Stimulated activated CD4-positive, alpha-beta T cell treated with anti-CD3 and anti-CD28 coated beads, Interleukin-15, amount 100 ng/mL, for 1 hour (primary cell): ENCODE measurements around the gene DHRSX.
"Not testable (repeated sequence)": the region's sequence is repeated elsewhere in the genome, so short reads cannot be mapped to it uniquely, and the experiment has no call there.

ENCODE experiments used
- DNase-seq, 2 donors: peaks; one replicate each; pipeline ENCODE4 v3.0.0-alpha.2; 2020; ENCODE audit warnings: low read depth in 1 of 2, low spot score in 1 of 2

Gene DHRSX

DNA sequence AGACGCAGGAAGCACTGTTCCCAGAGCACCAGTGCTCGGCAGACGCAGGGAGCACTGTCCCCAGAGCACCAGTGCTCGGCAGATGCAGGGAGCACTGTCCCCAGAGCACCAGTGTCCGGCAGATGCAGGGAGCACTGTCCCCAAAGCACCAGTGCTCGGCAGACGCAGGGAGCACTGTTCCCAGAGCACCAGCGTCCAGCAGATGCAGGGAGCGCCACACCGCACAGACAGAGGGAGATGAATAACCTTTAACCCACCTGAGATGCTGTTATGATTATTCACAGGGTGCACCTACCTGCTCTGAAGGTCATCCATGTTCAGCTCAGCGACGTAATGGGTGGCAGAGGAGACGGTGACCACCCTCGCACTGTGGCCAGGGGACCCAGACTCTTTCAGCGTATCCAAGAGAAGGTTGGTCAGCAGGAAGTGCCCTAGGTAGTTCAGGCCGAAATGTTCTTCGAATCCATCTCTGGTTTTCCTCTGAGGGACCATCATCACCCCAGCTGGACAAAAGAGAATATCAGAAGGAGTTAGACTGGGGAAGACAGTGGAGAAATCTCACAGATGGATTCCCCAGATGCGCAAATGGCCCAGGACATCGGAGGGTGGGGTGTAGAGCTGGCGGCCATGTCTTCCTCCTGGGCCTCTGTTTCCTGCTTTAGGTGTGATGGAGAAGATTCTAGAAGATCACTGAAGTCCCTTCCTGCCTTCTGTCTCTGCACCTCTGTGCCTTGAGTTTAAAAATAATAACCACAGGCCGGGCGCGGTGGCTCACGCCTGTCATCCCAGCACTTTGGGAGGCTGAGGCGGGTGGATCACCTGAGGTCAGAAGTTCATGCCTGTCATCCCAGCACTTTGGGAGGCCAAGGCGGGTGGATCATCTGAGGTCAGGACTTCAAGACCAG, 234.1 kb downstream of the DHRSX start:
- DNase-seq, result no peak

GRCh38 chrX:2265658-2266444, 234.9 kb downstream of the DHRSX start:
- not testable (repeated sequence) for DNase-seq

DNA sequence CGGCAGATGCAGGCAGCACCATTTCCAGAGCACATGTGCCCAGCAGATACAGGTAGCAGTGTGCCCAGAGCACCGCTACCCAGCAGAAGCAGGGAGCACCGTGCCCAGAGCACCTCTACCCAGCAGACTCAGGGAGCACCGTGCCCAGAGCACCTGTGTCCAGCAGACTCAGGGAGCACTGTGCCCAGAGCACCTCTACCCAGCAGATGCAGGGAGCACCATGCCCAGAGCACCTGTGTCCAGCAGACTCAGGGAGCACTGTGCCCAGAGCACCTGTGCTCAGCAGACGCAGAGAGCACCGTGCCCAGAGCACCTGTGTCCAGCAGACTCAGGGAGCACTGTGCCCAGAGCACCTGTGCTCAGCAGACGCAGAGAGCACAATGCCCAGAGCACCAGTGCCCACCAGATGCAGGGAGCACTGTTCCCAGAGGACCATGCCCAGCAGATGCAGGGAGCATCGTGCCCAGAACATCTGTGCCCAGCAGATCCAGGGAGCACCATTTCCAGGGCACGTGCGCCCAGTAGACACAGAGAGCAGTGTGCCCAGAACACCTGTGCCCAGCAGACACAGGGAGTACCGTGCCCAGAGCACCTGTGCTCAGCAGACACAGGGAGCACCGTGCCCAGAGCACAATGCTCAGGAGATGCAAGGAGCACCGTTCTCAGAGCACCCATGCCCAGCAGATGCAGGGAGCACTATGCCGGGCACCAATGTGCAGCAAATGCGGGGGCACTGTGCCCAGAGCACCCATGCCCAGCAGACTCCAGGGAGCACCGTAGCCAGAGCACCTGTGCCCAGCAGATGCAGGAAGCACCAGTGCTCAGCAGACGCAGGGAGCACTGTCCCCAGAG, 236.4 kb downstream of the DHRSX start:
- DNase-seq, result no peak

- no peak for DNase-seq
Measured at GRCh38 chrX:2263203-2263602, 237.6 kb downstream of the DHRSX start.

DNA sequence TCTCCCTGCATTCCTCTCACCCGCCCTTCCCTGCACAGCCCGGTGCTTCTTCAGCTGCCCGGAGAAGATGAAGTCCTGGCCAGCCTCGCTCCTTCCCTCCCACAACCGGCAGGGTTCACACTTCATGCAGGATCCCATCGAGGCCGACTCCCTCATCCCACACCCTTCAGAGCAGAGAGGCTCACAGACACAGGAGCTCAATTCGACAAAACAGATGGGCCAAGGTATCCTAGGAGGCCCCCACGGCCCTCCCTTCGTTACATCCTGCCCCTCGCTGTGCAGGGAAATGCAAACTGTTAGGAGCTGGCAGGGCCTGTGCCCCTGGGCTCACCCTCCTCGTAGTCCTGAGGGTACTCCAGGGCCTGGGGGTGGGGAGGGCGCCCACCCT, 238.1 kb downstream of the DHRSX start:
- no peak for DNase-seq

GRCh38 chrX:2261831-2262667, 238.7 kb downstream of the DHRSX start:
- no peak for DNase-seq

- DNase-seq, result no peak
Measured at GRCh38 chrX:2252331-2253065, 248.3 kb downstream of the DHRSX start.

DNA sequence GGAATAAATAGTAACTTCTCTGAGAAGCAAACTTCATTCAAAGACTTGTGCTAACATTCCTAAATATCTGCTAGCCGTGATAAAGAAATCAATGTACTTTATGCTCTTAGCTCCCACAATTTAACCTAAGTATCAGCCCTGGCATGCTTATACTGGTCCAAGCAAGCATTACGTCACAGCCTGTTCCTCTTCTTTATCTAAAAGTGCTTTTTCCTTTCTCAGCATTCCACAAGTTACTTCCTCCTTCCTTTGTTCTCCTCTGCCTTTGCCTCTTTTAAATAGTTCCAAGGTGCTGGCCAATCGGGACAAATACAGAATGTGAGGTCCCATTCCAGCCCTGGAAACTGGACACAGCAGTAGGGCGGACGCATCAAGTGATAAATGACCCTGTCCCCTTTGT, 249.6 kb downstream of the DHRSX start:
- no peak for DNase-seq

DNA sequence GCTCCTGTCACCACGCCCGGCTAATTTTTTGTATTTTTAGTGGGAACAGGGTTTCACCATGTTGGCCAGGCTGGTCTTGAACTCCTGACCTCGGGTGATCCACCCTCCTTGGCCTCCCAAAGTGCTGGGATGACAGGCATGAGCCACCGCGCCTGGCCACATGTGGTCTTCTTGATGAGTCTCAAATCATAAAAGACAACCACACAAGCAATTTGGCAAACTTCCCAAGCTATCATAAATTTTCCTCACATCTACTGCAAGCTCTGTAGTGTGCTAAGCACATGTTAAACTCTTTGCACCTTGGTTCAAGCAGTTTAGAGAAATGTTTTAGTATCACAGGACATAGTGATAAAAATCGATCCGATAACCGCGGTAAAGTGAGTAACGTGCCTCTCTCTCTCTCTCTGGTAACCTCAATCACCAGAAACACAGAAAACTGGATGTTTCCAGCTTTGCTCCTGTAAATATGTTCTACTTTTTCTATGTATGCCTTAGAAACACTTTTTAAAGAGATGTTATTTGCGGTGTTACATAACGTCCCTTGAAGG, 256.8 kb downstream of the DHRSX start:
- no peak for DNase-seq

GRCh38 chrX:2242980-2243379, 257.8 kb downstream of the DHRSX start:
- no peak for DNase-seq

- DNase-seq, result no peak
Measured at GRCh38 chrX:2242326-2242725, 258.4 kb downstream of the DHRSX start.

DNA sequence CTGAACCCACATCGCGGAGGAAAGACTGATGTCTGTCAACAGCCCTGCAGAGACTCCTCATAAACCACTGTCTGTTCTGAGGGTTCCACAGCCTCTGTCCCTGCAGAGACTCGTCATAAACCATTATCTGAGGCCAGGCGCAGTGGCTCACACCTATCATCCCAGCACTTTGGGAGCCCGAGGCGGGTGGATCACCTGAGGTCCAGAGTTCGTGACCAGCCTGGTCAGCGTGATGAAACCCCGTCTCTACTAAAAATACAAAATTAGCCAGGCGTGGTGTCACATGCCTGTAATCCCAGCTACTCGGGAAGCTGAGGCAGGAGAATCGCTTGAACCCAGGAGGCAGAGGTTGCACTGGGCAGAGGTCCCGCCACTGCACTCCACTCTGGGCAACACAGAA, 259.3 kb downstream of the DHRSX start:
- not testable (repeated sequence) for DNase-seq

- not testable (repeated sequence) for DNase-seq
Measured at GRCh38 chrX:2240761-2241160, 260.0 kb downstream of the DHRSX start.

DNA sequence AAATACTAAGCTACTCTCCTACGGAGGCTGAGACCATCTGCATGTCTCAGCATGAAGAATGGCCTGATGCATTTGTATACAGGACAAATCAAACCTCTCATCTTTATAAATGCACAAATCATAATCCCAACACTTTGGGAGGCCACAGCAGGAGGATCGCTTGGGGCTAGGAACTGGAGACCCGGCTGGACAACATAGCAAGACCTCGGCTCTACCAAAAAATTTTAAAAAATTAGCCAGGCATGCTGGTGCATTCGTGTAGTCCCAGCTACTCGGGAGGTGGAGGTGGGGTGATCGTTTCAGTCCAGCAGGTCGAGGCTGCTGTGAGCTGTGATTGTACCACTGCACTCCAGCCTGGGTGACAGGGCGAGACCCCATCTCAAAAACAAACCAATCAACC, 262.8 kb downstream of the DHRSX start:
- DNase-seq, result no peak

GRCh38 chrX:2231570-2232192, 269.1 kb downstream of the DHRSX start:
- DNase-seq, result no peak

- DNase-seq, result no peak
Measured at GRCh38 chrX:2230457-2230856, 270.3 kb downstream of the DHRSX start.

- no peak for DNase-seq
Measured at GRCh38 chrX:2228536-2228935, 272.2 kb downstream of the DHRSX start.

- DNase-seq, result no peak
Measured at GRCh38 chrX:2226906-2227656, 273.7 kb downstream of the DHRSX start.
